Pulmonary artery endothelial cell (primary cell): Measurements from ENCODE around the gene VPS41. TPM values are rescaled to one million over a fixed set of nuclear protein-coding genes. Genes with fewer than 3 reads are reported as not detected.

Source experiments
- DNase-seq: peaks from one replicate; pipeline ENCODE4 v3.0.0-alpha.2; 2011; ENCODE audit warnings: low read depth, low spot score
- total RNA-seq: library from RNA; depleted of rRNA; stranded (reverse); fragments of >200 nt; gene quantifications from 2 replicates; pipeline ENCODE4 v1.2.3, GENCODE V29; 2014

VPS41 gene
- total RNA-seq, 1 donor from 2014 or later: 58.2 TPM

GRCh38 chr7:38674513-38674912 lies 234.5 kb downstream of the VPS41 start:
- no peak for DNase-seq

GRCh38 chr7:38673795-38674194 lies 235.2 kb downstream of the VPS41 start:
- DNase-seq: no peak

Other genes starting within 250 kb of the VPS41 start
- not detected in 2 replicates for gene POU6F2, start 68.7 kb upstream of the VPS41 start, total RNA-seq